H9 (cell line): ENCODE measurements around the gene TRPV3. TPM values are rescaled to one million over a fixed set of nuclear protein-coding genes. Genes with fewer than 3 reads are reported as not detected.

Experiments
- DNase-seq: peaks from one replicate; pipeline ENCODE4 v3.0.0-alpha.2; 2017
- H2AFZ ChIP-seq: one replicate; pipeline ENCODE4 v1.6.1; 2013; ENCODE audit warnings: mild to moderate bottlenecking, low read length, control low read depth, moderate library complexity
- H2AK5ac ChIP-seq: 2 replicates; pipeline ENCODE4 v1.6.1; 2013; ENCODE audit warnings: low read length, control low read depth, mixed read lengths; ENCODE audit not compliant: insufficient read length
- H2BK120ac ChIP-seq: one replicate; pipeline ENCODE4 v1.6.1; 2013; ENCODE audit warnings: low read depth, mild to moderate bottlenecking, low read length, control low read depth, inconsistent platforms; ENCODE audit not compliant: poor library complexity, severe bottlenecking
- H2BK12ac ChIP-seq: 2 replicates; pipeline ENCODE4 v1.6.1; 2013; ENCODE audit warnings: low read length, control low read depth, mixed read lengths, low read depth; ENCODE audit not compliant: insufficient read length
- H2BK15ac ChIP-seq: 2 replicates; pipeline ENCODE4 v1.6.1; 2013; ENCODE audit warnings: low read depth, low read length, control low read depth
- H2BK20ac ChIP-seq: one replicate; pipeline ENCODE4 v1.6.1; 2013; ENCODE audit warnings: low read depth, mild to moderate bottlenecking, low read length, control low read depth, inconsistent platforms; ENCODE audit not compliant: poor library complexity, severe bottlenecking
- H2BK5ac ChIP-seq: 2 replicates; pipeline ENCODE4 v1.6.1; 2013; ENCODE audit warnings: low read length, control low read depth, mixed read lengths; ENCODE audit not compliant: insufficient read length
- H3K14ac ChIP-seq: 2 replicates; pipeline ENCODE4 v1.6.1; 2013; ENCODE audit warnings: low read length, control low read depth; ENCODE audit not compliant: insufficient read depth
- H3K18ac ChIP-seq: 2 replicates; pipeline ENCODE4 v1.6.1; 2013; ENCODE audit warnings: low read depth, mild to moderate bottlenecking, mixed read lengths, low read length, control low read depth; ENCODE audit not compliant: insufficient read length
- H3K23ac ChIP-seq: 2 replicates; pipeline ENCODE4 v1.6.1; 2013; ENCODE audit warnings: low read length, control low read depth, mixed read lengths, low read depth; ENCODE audit not compliant: insufficient read length
- H3K23me2 ChIP-seq: 2 replicates; pipeline ENCODE4 v1.6.1; 2013; ENCODE audit warnings: low read depth, mild to moderate bottlenecking, mixed read lengths, low read length, control low read depth; ENCODE audit not compliant: insufficient read length, poor library complexity, severe bottlenecking
- H3K27ac ChIP-seq: 2 replicates; pipeline ENCODE4 v1.5.1; 2013; ENCODE audit warnings: low read length, control low read depth, mixed read lengths, low read depth; ENCODE audit not compliant: insufficient read length
- H3K27me3 ChIP-seq: 2 replicates; pipeline ENCODE4 v1.6.1; 2013; ENCODE audit warnings: low read length, control low read depth, inconsistent platforms; ENCODE audit not compliant: insufficient read depth
- H3K4ac ChIP-seq: 2 replicates; pipeline ENCODE4 v1.6.1; 2013; ENCODE audit warnings: low read depth, mild to moderate bottlenecking, control low read depth, inconsistent platforms, low read length, moderate library complexity
- H3K4me1 ChIP-seq: 2 replicates; pipeline ENCODE4 v1.6.1; 2013; ENCODE audit warnings: low read length, control low read depth, inconsistent platforms; ENCODE audit not compliant: insufficient read depth
- H3K4me2 ChIP-seq: 2 replicates; pipeline ENCODE4 v1.6.1; 2013; ENCODE audit warnings: low read length, control low read depth, mixed read lengths; ENCODE audit not compliant: insufficient read length, insufficient read depth
- H3K56ac ChIP-seq: 2 replicates; pipeline ENCODE4 v1.6.1; 2013; ENCODE audit warnings: low read depth, mild to moderate bottlenecking, mixed read lengths, low read length, control low read depth; ENCODE audit not compliant: insufficient read length
- H3K79me1 ChIP-seq: 2 replicates; pipeline ENCODE4 v1.6.1; 2013; ENCODE audit warnings: low read depth, mild to moderate bottlenecking, moderate library complexity, low read length, control low read depth, inconsistent platforms; ENCODE audit not compliant: insufficient read depth, poor library complexity, severe bottlenecking
- H3K79me2 ChIP-seq: 2 replicates; pipeline ENCODE4 v1.6.1; 2013; ENCODE audit warnings: low read length, control low read depth, inconsistent platforms; ENCODE audit not compliant: insufficient read depth
- H3K9ac ChIP-seq: 2 replicates; pipeline ENCODE4 v1.6.1; 2013; ENCODE audit warnings: low read length, control low read depth, mixed read lengths; ENCODE audit not compliant: insufficient read length; ENCODE audit errors: extremely low read depth
- H3K9me3 ChIP-seq: one replicate; pipeline ENCODE4 v1.6.1; 2013; ENCODE audit warnings: low read depth, low read length, inconsistent platforms; ENCODE audit not compliant: control insufficient read depth
- H3T11ph ChIP-seq: one replicate; pipeline ENCODE4 v1.6.1; 2013; ENCODE audit warnings: mild to moderate bottlenecking, low read length, control low read depth, inconsistent platforms
- H4K20me1 ChIP-seq: one replicate; pipeline ENCODE4 v1.6.1; 2013; ENCODE audit not compliant: control insufficient read depth, insufficient read length, insufficient read depth
- H4K5ac ChIP-seq: 2 replicates; pipeline ENCODE4 v1.6.1; 2013; ENCODE audit warnings: low read depth, mild to moderate bottlenecking, mixed read lengths, low read length, control low read depth; ENCODE audit not compliant: insufficient read length
- H4K8ac ChIP-seq: replicated peaks from 2 replicates; pipeline ENCODE4 v1.6.1; 2013; ENCODE audit warnings: low read length, control low read depth, mixed read lengths, low read depth; ENCODE audit not compliant: insufficient read length
- H4K91ac ChIP-seq: 2 replicates; pipeline ENCODE4 v1.6.1; 2013; ENCODE audit warnings: low read depth, mild to moderate bottlenecking, moderate library complexity, mixed read lengths, low read length, control low read depth; ENCODE audit not compliant: insufficient read length
- H3K27ac Mint-ChIP-seq, 3 experiments: 2 replicates in 2 of 3; 3 replicates in 1 of 3; pipeline ENCODE4 v1.8.0; 2020 to 2021; ENCODE audit warnings: mixed read lengths in 3 of 3, mild to moderate bottlenecking in 1 of 3, moderate library complexity in 1 of 3
- H3K27me3 Mint-ChIP-seq: 2 replicates; pipeline ENCODE4 v1.8.0; 2021; ENCODE audit warnings: low read depth, mild to moderate bottlenecking, moderate library complexity, mixed read lengths
- H3K36me3 Mint-ChIP-seq, 3 experiments: 2 replicates in 2 of 3; 3 replicates in 1 of 3; pipeline ENCODE4 v1.8.0; 2020 to 2021; ENCODE audit warnings: low read depth in 3 of 3, mixed read lengths in 3 of 3; ENCODE audit not compliant: insufficient read depth in 1 of 3
- H3K4me1 Mint-ChIP-seq, 2 experiments: 2 replicates each; pipeline ENCODE4 v1.8.0; 2020; ENCODE audit warnings: mixed read lengths in 2 of 2
- H3K4me3 Mint-ChIP-seq, 2 experiments: 2 replicates in 1 of 2; 3 replicates in 1 of 2; pipeline ENCODE4 v1.8.0; 2020 to 2021; ENCODE audit warnings: mild to moderate bottlenecking in 2 of 2, mixed read lengths in 2 of 2, moderate library complexity in 1 of 2
- H3K9me3 Mint-ChIP-seq, 2 experiments: 2 replicates in 1 of 2; 3 replicates in 1 of 2; pipeline ENCODE4 v1.8.0; 2020; ENCODE audit warnings: mild to moderate bottlenecking in 2 of 2, mixed read lengths in 2 of 2, moderate library complexity in 1 of 2
- WGBS: extraction: QIAGEN DNeasy Blood & Tissue Kit; methylation state at CpG from one replicate; pipeline ENCODE4 v1.1.7; 2013; ENCODE audit warnings: missing lambda C conversion rate, low lambda C conversion rate, mixed read lengths; ENCODE audit not compliant: insufficient read length; ENCODE audit errors: extremely low coverage; 5-methylcytosine and 5-hydroxymethylcytosine counted together
- total RNA-seq: library from RNA; stranded (reverse); gene quantifications from 2 replicates; pipeline ENCODE4 v1.2.1, GENCODE V29; 2021
- TF ChIP-seq, protein P1 (sequence below): fragments of 200-600 bp; sonication (generic); conservative IDR thresholded peaks from 3 replicates; pipeline ENCODE4 v1.8.0; 2021; ENCODE audit warnings: antibody characterized with exemption, mild to moderate bottlenecking

Gene TRPV3
- total RNA-seq, 1 experiment from 2014 or later: 0.63 TPM

DNA sequence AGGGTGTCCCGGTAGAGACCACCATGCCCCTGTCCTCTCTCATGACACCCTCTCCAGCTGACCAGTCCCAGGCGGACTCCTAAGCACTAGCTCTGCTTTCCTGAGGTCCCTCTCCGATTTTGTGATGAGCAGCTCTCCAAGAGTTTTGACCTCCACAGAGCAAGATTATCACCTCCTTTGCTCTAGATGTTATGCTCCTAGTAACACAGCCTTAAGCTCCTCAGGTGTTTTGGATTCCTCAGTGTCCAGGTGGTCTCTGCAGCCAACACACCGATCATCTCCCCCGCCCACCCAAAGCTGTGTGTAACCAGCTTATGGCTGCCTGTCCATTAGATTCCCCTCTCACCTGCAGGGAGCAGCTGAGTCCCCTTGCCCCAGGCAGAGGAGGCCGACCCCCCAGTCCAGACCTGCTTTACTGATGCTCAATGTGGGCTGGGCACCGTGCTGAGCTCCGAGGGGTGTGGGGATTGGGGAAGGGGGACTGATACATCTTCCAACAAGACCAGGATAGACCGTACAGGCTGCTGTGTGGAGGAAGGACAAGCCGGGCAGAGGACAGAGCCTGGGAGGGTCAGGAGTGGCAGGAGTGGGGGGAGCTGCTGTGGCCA, 2.3 kb downstream of the TRPV3 start:
- TF ChIP-seq, protein P1, sequence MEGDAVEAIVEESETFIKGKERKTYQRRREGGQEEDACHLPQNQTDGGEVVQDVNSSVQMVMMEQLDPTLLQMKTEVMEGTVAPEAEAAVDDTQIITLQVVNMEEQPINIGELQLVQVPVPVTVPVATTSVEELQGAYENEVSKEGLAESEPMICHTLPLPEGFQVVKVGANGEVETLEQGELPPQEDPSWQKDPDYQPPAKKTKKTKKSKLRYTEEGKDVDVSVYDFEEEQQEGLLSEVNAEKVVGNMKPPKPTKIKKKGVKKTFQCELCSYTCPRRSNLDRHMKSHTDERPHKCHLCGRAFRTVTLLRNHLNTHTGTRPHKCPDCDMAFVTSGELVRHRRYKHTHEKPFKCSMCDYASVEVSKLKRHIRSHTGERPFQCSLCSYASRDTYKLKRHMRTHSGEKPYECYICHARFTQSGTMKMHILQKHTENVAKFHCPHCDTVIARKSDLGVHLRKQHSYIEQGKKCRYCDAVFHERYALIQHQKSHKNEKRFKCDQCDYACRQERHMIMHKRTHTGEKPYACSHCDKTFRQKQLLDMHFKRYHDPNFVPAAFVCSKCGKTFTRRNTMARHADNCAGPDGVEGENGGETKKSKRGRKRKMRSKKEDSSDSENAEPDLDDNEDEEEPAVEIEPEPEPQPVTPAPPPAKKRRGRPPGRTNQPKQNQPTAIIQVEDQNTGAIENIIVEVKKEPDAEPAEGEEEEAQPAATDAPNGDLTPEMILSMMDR: no peak
- Histone ChIP-seq H3K23ac (no peak overlapping the region), H4K91ac (no peak overlapping the region), H4K8ac (no peak overlapping the region), H3K4ac (no peak overlapping the region), H2AK5ac (no peak overlapping the region), H3K18ac (no peak overlapping the region), H4K20me1 (no peaks in the 10 kb centered on the region), H2BK20ac (no peak overlapping the region), H2BK15ac (no peak overlapping the region), H3K79me2 (no peaks in the 10 kb centered on the region), H3K56ac (no peak overlapping the region), H3K4me1 (no peaks in the 10 kb centered on the region), H4K5ac (no peak overlapping the region), H3K79me1 (no peaks in the 10 kb centered on the region), H3K27me3 (no peaks in the 10 kb centered on the region), H3K23me2 (no peaks in the 10 kb centered on the region), H3K9me3 (no peaks in the 10 kb centered on the region), H3T11ph (no peak overlapping the region), H2AFZ (no peak overlapping the region), H3K9ac (no peak overlapping the region), H3K4me2 (no peak overlapping the region), H3K27ac (no peak overlapping the region), H2BK5ac (no peak overlapping the region), H2BK12ac (no peak overlapping the region), H3K14ac (no peak overlapping the region), H2BK120ac (no peak overlapping the region)
- no peaks in the 10 kb centered on the region; a peak in 1 of 5 replicates for H3K9me3 Mint-ChIP-seq
- H3K36me3 Mint-ChIP-seq: no peaks in the 10 kb centered on the region
- peaks cover 2% of the 10 kb centered on the region; the same call in 1 of the 2 replicates for H3K27me3 Mint-ChIP-seq
- peak overlapping the region in 1 of 3 experiments; percentile 35; a peak in 1 of 7 replicates for H3K27ac Mint-ChIP-seq
- H3K4me1 Mint-ChIP-seq: peaks cover 4 to 10% of the 10 kb centered on the region in 2 experiments; a peak in 3 of 4 replicates
- WGBS: no CpG with 5 or more reads among the region's 10 CpGs
- peak; percentile 26 for DNase-seq
- H3K4me3 Mint-ChIP-seq: no peak overlapping the region
